A673 (cell line): Measurements from ENCODE around the gene JUNB. TPM values are rescaled to one million over a fixed set of nuclear protein-coding genes. Genes with fewer than 3 reads are reported as not detected.

Source experiments
- BruUV-seq: library from RNA; stranded (reverse); fragments of 400-500 nt; replicated peaks from 2 replicates; lab custom pipeline; 2021; lab: Mats Ljungman, UMichigan
- CTCF ChIA-PET: fragments of 300-600 bp; sonication (Branson Sonifier 250); formaldehyde crosslinking; loops from one replicate; lab custom pipeline; 2022; ENCODE audit warnings: antibody characterized with exemption; lab: Charles Lee
- POLR2A ChIA-PET: fragments of 300-600 bp; sonication (Branson Sonifier 250); formaldehyde crosslinking; loops from one replicate; lab custom pipeline; 2022; ENCODE audit warnings: antibody characterized with exemption; ENCODE audit not compliant: low non-redundant PET; lab: Charles Lee
- DNase-seq: peaks from one replicate; pipeline ENCODE4 v3.0.0-alpha.2; 2015; ENCODE audit warnings: low spot score
- H3K27ac ChIP-seq: fragments of 200-600 bp; sonication (generic); 2 replicates; pipeline ENCODE4 v1.5.1; 2016; ENCODE audit warnings: mixed run types, low read depth, mild to moderate bottlenecking, mixed read lengths, antibody characterized with exemption, low read length; ENCODE audit not compliant: poor library complexity, severe bottlenecking
- H3K27me3 ChIP-seq: fragments of 200-600 bp; sonication (generic); replicated peaks from 2 replicates; pipeline ENCODE4 v1.6.1; 2017; ENCODE audit warnings: mixed run types, low read depth, mild to moderate bottlenecking, mixed read lengths, antibody characterized with exemption, low read length; ENCODE audit not compliant: insufficient read depth, poor library complexity
- H3K36me3 ChIP-seq: fragments of 200-600 bp; sonication (generic); 2 replicates; pipeline ENCODE4 v1.6.1; 2016; ENCODE audit warnings: mixed run types, mild to moderate bottlenecking, mixed read lengths, antibody characterized with exemption, low read length; ENCODE audit not compliant: insufficient read depth, poor library complexity, severe bottlenecking
- H3K4me1 ChIP-seq: fragments of 200-600 bp; sonication (generic); 2 replicates; pipeline ENCODE4 v1.6.1; 2017; ENCODE audit warnings: mixed run types, mild to moderate bottlenecking, mixed read lengths, antibody characterized with exemption, low read length; ENCODE audit not compliant: insufficient read depth, poor library complexity, severe bottlenecking
- H3K4me3 ChIP-seq: fragments of 200-600 bp; sonication (generic); 2 replicates; pipeline ENCODE4 v1.5.1; 2016; ENCODE audit warnings: low read depth, mixed run types, mild to moderate bottlenecking, mixed read lengths, low read length; ENCODE audit not compliant: poor library complexity, severe bottlenecking
- H3K9me3 ChIP-seq: fragments of 200-600 bp; sonication (generic); 2 replicates; pipeline ENCODE4 v1.6.1; 2016; ENCODE audit warnings: mixed run types, low read depth, mild to moderate bottlenecking, mixed read lengths, antibody characterized with exemption, low read length; ENCODE audit not compliant: poor library complexity, severe bottlenecking
- CTCF ChIP-seq: fragments of 300-800, 200-600 bp; sonication (generic); conservative IDR thresholded peaks from 2 replicates; pipeline ENCODE4 v1.5.1; 2017; ENCODE audit warnings: low read depth, mild to moderate bottlenecking, antibody characterized with exemption, low read length, moderate library complexity, mixed read lengths
- EZH2 ChIP-seq: fragments of 200-600 bp; sonication (generic); IDR thresholded peaks from 2 replicates; pipeline ENCODE4 v1.6.1; 2017; ENCODE audit warnings: borderline replicate concordance, low read depth, mild to moderate bottlenecking, mixed read lengths, antibody characterized with exemption, low read length; ENCODE audit not compliant: poor library complexity, severe bottlenecking
- intact Hi-C: fragments of 100-400 bp; cut with micrococcal nuclease; formaldehyde crosslinking; loops from one replicate; pipeline ENCODE4 v1.10.0; 2022; ENCODE audit not compliant: unreplicated experiment
- total RNA-seq: library from RNA; stranded (reverse); gene quantifications from 2 replicates; pipeline ENCODE4 v1.2.3, GENCODE V29; 2021

JUNB gene
- total RNA-seq, 1 experiment from 2014 or later: 27.7 TPM

- no peak overlapping the region for H3K4me3 ChIP-seq
- H3K4me1 ChIP-seq: no peaks in the 10 kb centered on the region
- no peaks in the 10 kb centered on the region for H3K27me3 ChIP-seq
- no peak for TF ChIP-seq EZH2
- TF ChIP-seq CTCF: no peak
- ChIA-PET CTCF (no interaction called here), POLR2A (no interaction called here)
- no TSS peak for BruUV-seq
- intact Hi-C loops: no loop called here
- no peak for DNase-seq
- H3K36me3 ChIP-seq: no peaks in the 10 kb centered on the region
- H3K27ac ChIP-seq: no peak overlapping the region
- H3K9me3 ChIP-seq: no peaks in the 10 kb centered on the region
Observed at GRCh38 chr19:12821761-12822160, 30.5 kb downstream of the JUNB start.

GRCh38 chr19:12825254-12826131 is 34.2 kb downstream of the JUNB start:
- no peak for TF ChIP-seq EZH2
- TF ChIP-seq CTCF: peak; percentile 81
- no TSS peak for BruUV-seq
- no peak overlapping the region for H3K27ac ChIP-seq
- no peaks in the 10 kb centered on the region for H3K27me3 ChIP-seq
- POLR2A ChIA-PET: no interaction called here
- no peaks in the 10 kb centered on the region for H3K9me3 ChIP-seq
- CTCF ChIA-PET: interaction anchor here (0.7 kb wide), 1 partner anchor 37 kb away, joined by 3 read pairs; no protein-coding TSS in a partner anchor
- H3K4me1 ChIP-seq: no peaks in the 10 kb centered on the region
- peak overlapping the region; percentile 16 for H3K4me3 ChIP-seq
- no peaks in the 10 kb centered on the region for H3K36me3 ChIP-seq
- intact Hi-C loops: no loop called here
- peak; percentile 75 for DNase-seq

GRCh38 chr19:12828494-12828893 is 37.2 kb downstream of the JUNB start:
- CTCF ChIA-PET: no interaction called here
- no peak overlapping the region for H3K27ac ChIP-seq
- H3K4me1 ChIP-seq: peaks cover 8% of the 10 kb centered on the region
- no peaks in the 10 kb centered on the region for H3K9me3 ChIP-seq
- intact Hi-C loops: no loop called here
- TF ChIP-seq EZH2 (no peak), CTCF (no peak)
- no TSS peak for BruUV-seq
- no peaks in the 10 kb centered on the region for H3K27me3 ChIP-seq
- H3K4me3 ChIP-seq: no peak overlapping the region
- H3K36me3 ChIP-seq: no peaks in the 10 kb centered on the region
- DNase-seq: peak; percentile 76
- POLR2A ChIA-PET: interaction anchor here (0.7 kb wide), 1 partner anchor 254 kb away, joined by 3 read pairs; no protein-coding TSS in a partner anchor
